GM12878 (cell line): ENCODE data around the gene NAV2. TPM values are rescaled to one million over a fixed set of nuclear protein-coding genes. Genes with fewer than 3 reads are reported as not detected.

Experiments used
- ATAC-seq: fragments of 200-7000 bp; cut with Tn5 transposase; 3 replicates; pipeline ENCODE4 v1.9.1; 2020; ENCODE audit warnings: mild to moderate bottlenecking, moderate library complexity
- BruUV-seq: library from RNA; stranded (reverse); fragments of 400-500 nt; replicated peaks from 2 replicates; lab custom pipeline; 2021; lab: Mats Ljungman, UMichigan
- CTCF ChIA-PET: fragments of 300-600 bp; sonication (Branson Sonifier 250); formaldehyde crosslinking; extraction: SDS; loops from one replicate; lab custom pipeline; 2021; ENCODE audit warnings: inconsistent platforms; lab: Yijun Ruan, JAX
- POLR2A ChIA-PET: fragments of 350-600 bp; formaldehyde crosslinking; extraction: SDS; loops from one replicate; lab custom pipeline; 2021; ENCODE audit warnings: inconsistent platforms; lab: Charles Lee
- RAD21 ChIA-PET: fragments of 300-600 bp; sonication (Branson Sonifier 250); formaldehyde crosslinking; loops from one replicate; lab custom pipeline; 2023; ENCODE audit warnings: antibody characterized with exemption; ENCODE audit not compliant: unreplicated experiment; lab: Charles Lee
- SMC1A ChIA-PET: fragments of 300-600 bp; sonication (Branson Sonifier 250); formaldehyde crosslinking; loops from one replicate; lab custom pipeline; 2023; ENCODE audit not compliant: unreplicated experiment, uncharacterized antibody; lab: Charles Lee
- DNase-seq: peaks from one replicate; pipeline ENCODE4 v3.0.0-alpha.2; 2011; ENCODE audit warnings: low read depth, low spot score
- FAIRE-seq: peaks from 3 replicates; lab custom pipeline; 2011; peaks lifted over from hg19 to GRCh38; lab: Jason Lieb, UNC
- H2AFZ ChIP-seq: 2 replicates; pipeline ENCODE4 v1.6.0; 2011; ENCODE audit warnings: low read depth, low read length, control low read depth; ENCODE audit not compliant: control insufficient read depth
- H3K27ac ChIP-seq: 2 replicates; pipeline ENCODE4 v1.5.1; 2011; ENCODE audit warnings: control low read depth; ENCODE audit not compliant: control insufficient read depth, insufficient read depth
- H3K27me3 ChIP-seq, 2 experiments: replicated peaks in 1 of 2; 2 replicates each; pipeline versions ENCODE4 v1.6.0 to v1.6.1; 2011; ENCODE audit warnings: low read length in 1 of 2; ENCODE audit not compliant: control insufficient read depth in 2 of 2, insufficient read depth in 2 of 2
- H3K36me3 ChIP-seq, 2 experiments: 2 replicates each; pipeline ENCODE4 v1.5.1; 2011; ENCODE audit warnings: low read length in 1 of 2; ENCODE audit not compliant: control insufficient read depth in 2 of 2, insufficient read depth in 2 of 2
- H3K4me1 ChIP-seq: 2 replicates; pipeline ENCODE4 v1.6.1; 2011; ENCODE audit warnings: mild to moderate bottlenecking, low read length, moderate library complexity, mixed read lengths; ENCODE audit not compliant: control insufficient read depth, insufficient read depth
- H3K4me2 ChIP-seq: 2 replicates; pipeline ENCODE4 v1.6.0; 2011; ENCODE audit warnings: control low read depth; ENCODE audit not compliant: control insufficient read depth, insufficient read depth
- H3K4me3 ChIP-seq: fragments of 200-600 bp; sonication (generic); 2 replicates; pipeline ENCODE4 v1.5.1; 2016
- H3K79me2 ChIP-seq: 2 replicates; pipeline ENCODE4 v1.6.0; 2011; ENCODE audit warnings: low read length; ENCODE audit not compliant: control insufficient read depth, insufficient read depth
- H3K9ac ChIP-seq: 2 replicates; pipeline ENCODE4 v1.8.0; 2011; ENCODE audit warnings: low read length, control low read depth, mixed read lengths; ENCODE audit not compliant: control insufficient read depth, insufficient read depth
- H3K9me3 ChIP-seq: replicated peaks from 3 replicates; pipeline ENCODE4 v1.5.1; 2011; ENCODE audit warnings: mild to moderate bottlenecking, low read length; ENCODE audit not compliant: control insufficient read depth, insufficient read depth
- H4K20me1 ChIP-seq: 2 replicates; pipeline ENCODE4 v1.6.0; 2011; ENCODE audit not compliant: control insufficient read depth, insufficient read depth
- BRCA1 ChIP-seq: IDR thresholded peaks from 2 replicates; pipeline ENCODE4 v1.6.1; 2011; ENCODE audit warnings: low read depth, low read length, improper control_type of control experiment
- EP300 ChIP-seq, 2 experiments: fragments of 150-350 bp in 1 of 2; IDR thresholded peaks; 2 replicates each; pipeline ENCODE4 v1.6.1; 2011 to 2012; ENCODE audit warnings: low read depth in 2 of 2, low read length in 2 of 2, borderline replicate concordance in 1 of 2, improper control_type of control experiment in 1 of 2, inconsistent platforms in 1 of 2; ENCODE audit not compliant: control insufficient read depth in 1 of 2
- IKZF1 ChIP-seq: fragments of 450-650 bp; conservative IDR thresholded peaks from 2 replicates; pipeline ENCODE4 v1.6.1; 2017; ENCODE audit warnings: antibody characterized with exemption, mild to moderate bottlenecking
- POLR2A ChIP-seq: IDR thresholded peaks from 2 replicates; pipeline ENCODE4 v1.6.1; 2011; ENCODE audit warnings: low read depth, mild to moderate bottlenecking, low read length
- POLR2AphosphoS5 ChIP-seq: IDR thresholded peaks from 2 replicates; pipeline ENCODE4 v1.6.1; 2011; ENCODE audit warnings: mild to moderate bottlenecking, low read length, inconsistent platforms
- SP1 ChIP-seq: IDR thresholded peaks from one replicate; pipeline ENCODE4 v1.6.1; 2011; ENCODE audit warnings: low read depth, low read length
- WGBS: methylation state at CpG from one replicate; pipeline ENCODE4 v1.1.6; 2016; ENCODE audit warnings: low lambda C conversion rate; ENCODE audit not compliant: insufficient replicate concordance, insufficient coverage; ENCODE audit errors: missing lambda C conversion rate; 5-methylcytosine and 5-hydroxymethylcytosine counted together
- in situ Hi-C: fragments of 300-500 bp; cut with MboI; formaldehyde crosslinking; loops from 9 replicates; pipeline ENCODE4 v1.14.3; 2018; ENCODE audit warnings: mixed read lengths
- intact Hi-C: fragments of 100-400 bp; cut with micrococcal nuclease; formaldehyde crosslinking; loops from one replicate; pipeline ENCODE4 v1.14.2; 2022; ENCODE audit not compliant: unreplicated experiment
- polyA plus RNA-seq, 11 experiments: library from polyadenylated mRNA; depleted of rRNA in 4 of 11; unstranded in 6 of 11; stranded (reverse) in 5 of 11; fragments of >200 nt; fragmentation: Nextera tagmentation in 4 of 11; fragmentation: Illumina TruSeq in 1 of 11; extraction: Ambion mirVana in 4 of 11; extraction: Trizol in 1 of 11; gene quantifications; 1 replicate in 1 of 11; 2 replicates in 10 of 11; pipeline versions ENCODE4 v1.2.1 to v1.2.3, GENCODE V29; 2011 to 2016; ENCODE audit warnings: inconsistent platforms in 2 of 11, missing spikeins in 2 of 11, low read depth in 1 of 11
- total RNA-seq, 4 experiments: library from RNA; depleted of rRNA in 3 of 4; stranded (reverse); fragments of >200 nt in 3 of 4; fragmentation: Illumina TruSeq in 1 of 4; extraction: Trizol in 1 of 4; gene quantifications; 2 replicates each; pipeline versions ENCODE4 v1.2.1 to v1.2.3, GENCODE V29; 2013 to 2021
- TF ChIP-seq, protein P1 (sequence below): fragments of 450-650 bp; IDR thresholded peaks from 2 replicates; pipeline ENCODE4 v1.6.1; 2016; ENCODE audit warnings: mild to moderate bottlenecking, moderate library complexity, borderline replicate concordance
- TF ChIP-seq, protein P2 (sequence below): fragments of 450-650 bp; IDR thresholded peaks from 2 replicates; pipeline ENCODE4 v1.6.1; 2014; ENCODE audit warnings: mild to moderate bottlenecking
- TF ChIP-seq, protein P3 (sequence below): fragments of 450-650 bp; IDR thresholded peaks from 2 replicates; pipeline ENCODE4 v1.6.1; 2018; ENCODE audit warnings: mild to moderate bottlenecking, low read depth, moderate library complexity; ENCODE audit not compliant: partially characterized antibody
- TF ChIP-seq, protein P4 (sequence below): IDR thresholded peaks from 2 replicates; pipeline ENCODE4 v1.6.1; 2012; ENCODE audit warnings: low read depth, low read length, improper control_type of control experiment
- TF ChIP-seq, protein P5 (sequence below): IDR thresholded peaks from 2 replicates; pipeline ENCODE4 v1.6.1; 2012; ENCODE audit warnings: low read length, inconsistent platforms

Gene NAV2
- total and polyA plus RNA-seq, 10 of the 15 experiments (the other 5 are each of a cell fraction or from before 2014, with no cell fraction given): 0.35 to 6.1 (median 1.1) TPM

DNA sequence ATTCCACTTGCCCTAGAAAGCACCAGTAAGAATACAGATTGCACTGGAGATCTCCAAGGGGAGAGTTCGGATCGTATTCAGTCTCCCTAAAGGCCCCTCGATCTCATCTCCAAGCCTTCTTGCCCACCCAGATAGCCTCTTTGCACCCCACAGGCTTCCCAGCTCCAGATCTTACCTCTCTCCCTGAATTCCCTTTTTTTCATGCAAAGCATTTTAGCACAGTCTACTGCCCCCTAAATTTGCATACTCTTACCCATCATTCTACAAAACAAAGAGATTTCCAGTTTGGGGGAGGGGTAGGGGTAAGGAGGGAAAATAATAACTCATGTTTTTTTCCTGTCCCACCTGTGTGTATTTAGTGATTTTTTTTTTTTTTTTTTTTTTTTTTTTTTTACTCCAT lies 105.2 kb downstream of the NAV2 start:
- CTCF ChIA-PET: interaction anchor here (1.1 kb wide), 1 partner anchor 85 kb away, joined by 6 read pairs; no protein-coding TSS in a partner anchor
- Histone ChIP-seq H2AFZ (no peak overlapping the region), H3K9me3 (no peaks in the 10 kb centered on the region), H3K79me2 (no peaks in the 10 kb centered on the region), H4K20me1 (no peaks in the 10 kb centered on the region; the same call in 1 of the 2 replicates), H3K4me2 (no peak overlapping the region), H3K36me3 (no peaks in the 10 kb centered on the region), H3K9ac (no peak overlapping the region), H3K27me3 (no peaks in the 10 kb centered on the region), H3K4me1 (no peaks in the 10 kb centered on the region; the same call in 1 of the 2 replicates), H3K27ac (no peak overlapping the region), H3K4me3 (no peak overlapping the region)
- FAIRE-seq (no peak), DNase-seq (no peak), ATAC-seq (no peak)
- POLR2A ChIA-PET: no interaction called here
- intact Hi-C loops (no loop called here), in situ Hi-C loops (no loop called here)
- SMC1A ChIA-PET: interaction anchor here (0.9 to 1.2 kb wide), 3 partner anchors 59 to 85 kb away, joined by 3 read pairs; no protein-coding TSS in a partner anchor
- WGBS: 68% methylated on average over 3 of the region's 3 CpGs
- RAD21 ChIA-PET: interaction anchor here (1.1 to 1.6 kb wide), 2 partner anchors 11 to 86 kb away, joined by 3 to 9 read pairs; no protein-coding TSS in a partner anchor
- BruUV-seq: no TSS peak
- TF ChIP-seq, protein P1, sequence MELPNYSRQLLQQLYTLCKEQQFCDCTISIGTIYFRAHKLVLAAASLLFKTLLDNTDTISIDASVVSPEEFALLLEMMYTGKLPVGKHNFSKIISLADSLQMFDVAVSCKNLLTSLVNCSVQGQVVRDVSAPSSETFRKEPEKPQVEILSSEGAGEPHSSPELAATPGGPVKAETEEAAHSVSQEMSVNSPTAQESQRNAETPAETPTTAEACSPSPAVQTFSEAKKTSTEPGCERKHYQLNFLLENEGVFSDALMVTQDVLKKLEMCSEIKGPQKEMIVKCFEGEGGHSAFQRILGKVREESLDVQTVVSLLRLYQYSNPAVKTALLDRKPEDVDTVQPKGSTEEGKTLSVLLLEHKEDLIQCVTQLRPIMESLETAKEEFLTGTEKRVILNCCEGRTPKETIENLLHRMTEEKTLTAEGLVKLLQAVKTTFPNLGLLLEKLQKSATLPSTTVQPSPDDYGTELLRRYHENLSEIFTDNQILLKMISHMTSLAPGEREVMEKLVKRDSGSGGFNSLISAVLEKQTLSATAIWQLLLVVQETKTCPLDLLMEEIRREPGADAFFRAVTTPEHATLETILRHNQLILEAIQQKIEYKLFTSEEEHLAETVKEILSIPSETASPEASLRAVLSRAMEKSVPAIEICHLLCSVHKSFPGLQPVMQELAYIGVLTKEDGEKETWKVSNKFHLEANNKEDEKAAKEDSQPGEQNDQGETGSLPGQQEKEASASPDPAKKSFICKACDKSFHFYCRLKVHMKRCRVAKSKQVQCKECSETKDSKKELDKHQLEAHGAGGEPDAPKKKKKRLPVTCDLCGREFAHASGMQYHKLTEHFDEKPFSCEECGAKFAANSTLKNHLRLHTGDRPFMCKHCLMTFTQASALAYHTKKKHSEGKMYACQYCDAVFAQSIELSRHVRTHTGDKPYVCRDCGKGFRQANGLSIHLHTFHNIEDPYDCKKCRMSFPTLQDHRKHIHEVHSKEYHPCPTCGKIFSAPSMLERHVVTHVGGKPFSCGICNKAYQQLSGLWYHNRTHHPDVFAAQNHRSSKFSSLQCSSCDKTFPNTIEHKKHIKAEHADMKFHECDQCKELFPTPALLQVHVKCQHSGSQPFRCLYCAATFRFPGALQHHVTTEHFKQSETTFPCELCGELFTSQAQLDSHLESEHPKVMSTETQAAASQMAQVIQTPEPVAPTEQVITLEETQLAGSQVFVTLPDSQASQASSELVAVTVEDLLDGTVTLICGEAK: no peak
- TF ChIP-seq IKZF1: no peak
- TF ChIP-seq, protein P2, sequence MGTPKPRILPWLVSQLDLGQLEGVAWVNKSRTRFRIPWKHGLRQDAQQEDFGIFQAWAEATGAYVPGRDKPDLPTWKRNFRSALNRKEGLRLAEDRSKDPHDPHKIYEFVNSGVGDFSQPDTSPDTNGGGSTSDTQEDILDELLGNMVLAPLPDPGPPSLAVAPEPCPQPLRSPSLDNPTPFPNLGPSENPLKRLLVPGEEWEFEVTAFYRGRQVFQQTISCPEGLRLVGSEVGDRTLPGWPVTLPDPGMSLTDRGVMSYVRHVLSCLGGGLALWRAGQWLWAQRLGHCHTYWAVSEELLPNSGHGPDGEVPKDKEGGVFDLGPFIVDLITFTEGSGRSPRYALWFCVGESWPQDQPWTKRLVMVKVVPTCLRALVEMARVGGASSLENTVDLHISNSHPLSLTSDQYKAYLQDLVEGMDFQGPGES: no peak
- TF ChIP-seq POLR2A: no peak
- no peak for TF ChIP-seq BRCA1
- TF ChIP-seq, protein P3, sequence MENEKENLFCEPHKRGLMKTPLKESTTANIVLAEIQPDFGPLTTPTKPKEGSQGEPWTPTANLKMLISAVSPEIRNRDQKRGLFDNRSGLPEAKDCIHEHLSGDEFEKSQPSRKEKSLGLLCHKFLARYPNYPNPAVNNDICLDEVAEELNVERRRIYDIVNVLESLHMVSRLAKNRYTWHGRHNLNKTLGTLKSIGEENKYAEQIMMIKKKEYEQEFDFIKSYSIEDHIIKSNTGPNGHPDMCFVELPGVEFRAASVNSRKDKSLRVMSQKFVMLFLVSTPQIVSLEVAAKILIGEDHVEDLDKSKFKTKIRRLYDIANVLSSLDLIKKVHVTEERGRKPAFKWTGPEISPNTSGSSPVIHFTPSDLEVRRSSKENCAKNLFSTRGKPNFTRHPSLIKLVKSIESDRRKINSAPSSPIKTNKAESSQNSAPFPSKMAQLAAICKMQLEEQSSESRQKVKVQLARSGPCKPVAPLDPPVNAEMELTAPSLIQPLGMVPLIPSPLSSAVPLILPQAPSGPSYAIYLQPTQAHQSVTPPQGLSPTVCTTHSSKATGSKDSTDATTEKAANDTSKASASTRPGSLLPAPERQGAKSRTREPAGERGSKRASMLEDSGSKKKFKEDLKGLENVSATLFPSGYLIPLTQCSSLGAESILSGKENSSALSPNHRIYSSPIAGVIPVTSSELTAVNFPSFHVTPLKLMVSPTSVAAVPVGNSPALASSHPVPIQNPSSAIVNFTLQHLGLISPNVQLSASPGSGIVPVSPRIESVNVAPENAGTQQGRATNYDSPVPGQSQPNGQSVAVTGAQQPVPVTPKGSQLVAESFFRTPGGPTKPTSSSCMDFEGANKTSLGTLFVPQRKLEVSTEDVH: no peak
- TF ChIP-seq, protein P4, sequence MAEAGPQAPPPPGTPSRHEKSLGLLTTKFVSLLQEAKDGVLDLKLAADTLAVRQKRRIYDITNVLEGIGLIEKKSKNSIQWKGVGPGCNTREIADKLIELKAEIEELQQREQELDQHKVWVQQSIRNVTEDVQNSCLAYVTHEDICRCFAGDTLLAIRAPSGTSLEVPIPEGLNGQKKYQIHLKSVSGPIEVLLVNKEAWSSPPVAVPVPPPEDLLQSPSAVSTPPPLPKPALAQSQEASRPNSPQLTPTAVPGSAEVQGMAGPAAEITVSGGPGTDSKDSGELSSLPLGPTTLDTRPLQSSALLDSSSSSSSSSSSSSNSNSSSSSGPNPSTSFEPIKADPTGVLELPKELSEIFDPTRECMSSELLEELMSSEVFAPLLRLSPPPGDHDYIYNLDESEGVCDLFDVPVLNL: no peak
- TF ChIP-seq POLR2AphosphoS5: no peak
- TF ChIP-seq, protein P5, sequence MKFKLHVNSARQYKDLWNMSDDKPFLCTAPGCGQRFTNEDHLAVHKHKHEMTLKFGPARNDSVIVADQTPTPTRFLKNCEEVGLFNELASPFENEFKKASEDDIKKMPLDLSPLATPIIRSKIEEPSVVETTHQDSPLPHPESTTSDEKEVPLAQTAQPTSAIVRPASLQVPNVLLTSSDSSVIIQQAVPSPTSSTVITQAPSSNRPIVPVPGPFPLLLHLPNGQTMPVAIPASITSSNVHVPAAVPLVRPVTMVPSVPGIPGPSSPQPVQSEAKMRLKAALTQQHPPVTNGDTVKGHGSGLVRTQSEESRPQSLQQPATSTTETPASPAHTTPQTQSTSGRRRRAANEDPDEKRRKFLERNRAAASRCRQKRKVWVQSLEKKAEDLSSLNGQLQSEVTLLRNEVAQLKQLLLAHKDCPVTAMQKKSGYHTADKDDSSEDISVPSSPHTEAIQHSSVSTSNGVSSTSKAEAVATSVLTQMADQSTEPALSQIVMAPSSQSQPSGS: no peak
- no peak for TF ChIP-seq EP300 (IDR thresholded peaks at IDR 0.05; ENCODE audit: borderline replicate concordance in 1 of 2, control insufficient read depth in 1 of 2, low read depth in 2 of 2, low read length in 2 of 2)
- TF ChIP-seq SP1: no peak
